D721Med (cell line): ENCODE measurements around the gene SPRN.

ENCODE experiments used
- DNase-seq: peaks from one replicate; pipeline ENCODE4 v3.0.0; 2011; ENCODE audit warnings: low spot score; ENCODE audit not compliant: insufficient read length
- FAIRE-seq: peaks from 2 replicates; lab custom pipeline; 2011; peaks lifted over from hg19 to GRCh38; lab: Jason Lieb, UNC
- CTCF ChIP-seq: IDR thresholded peaks from 2 replicates; pipeline ENCODE4 v1.5.1; 2012; ENCODE audit warnings: mild to moderate bottlenecking, control low read depth; ENCODE audit not compliant: insufficient read depth; ENCODE audit errors: missing control alignments

The SPRN gene

GRCh38 chr10:133465950-133466474 is 41.6 kb upstream of the SPRN start:
- FAIRE-seq (no peak), DNase-seq (no peak)
- no peak for TF ChIP-seq CTCF

GRCh38 chr10:133465191-133465949 is 40.9 kb upstream of the SPRN start:
- FAIRE-seq (no peak), DNase-seq (no peak)
- no peak for TF ChIP-seq CTCF

GRCh38 chr10:133464582-133465031 is 40.2 kb upstream of the SPRN start:
- DNase-seq (no peak), FAIRE-seq (no peak)
- TF ChIP-seq CTCF = no peak

GRCh38 chr10:133462512-133463305 is 38.3 kb upstream of the SPRN start:
- FAIRE-seq = no peak
- no peak for TF ChIP-seq CTCF

GRCh38 chr10:133461841-133462240 is 37.4 kb upstream of the SPRN start:
- TF ChIP-seq CTCF = no peak
- FAIRE-seq = no peak
- DNase-seq = no peak

More at GRCh38 chr10:133462512-133463305, 38.3 kb upstream of the SPRN start:
- DNase-seq = no peak

- no peak for TF ChIP-seq CTCF
- no peak for DNase-seq
- no peak for FAIRE-seq
These were observed 36.6 kb upstream of the SPRN start for GRCh38 chr10:133461027-133461426.
